ENCODE results near the gene ZNF579.
A peak's percentile ranks its signal among the peaks of the same experiment; 100 is the strongest.

The ZNF579 gene

GRCh38 chr19:55549500-55550320, 30.9 kb downstream of the ZNF579 start:
- CTCF ChIA-PET: no interaction called here
- peak; percentile 88 for DNase-seq (ENCODE audit: low read depth, low spot score)
- no peak for TF ChIP-seq CTCF (IDR thresholded peaks at IDR 0.05; ENCODE audit: insufficient read depth, low read length, missing control alignments)
- POLR2A ChIA-PET: interaction anchor here (0.7 to 1.3 kb wide), 4 partner anchors 24 to 50 kb away, joined by 3 to 5 read pairs (median 3); partner anchors contain the start of genes ZNF524 and ZNF579
- peak overlapping the region; percentile 40 for H3K4me3 ChIP-seq (ENCODE audit: low read depth, low read length)

- DNase-seq (ENCODE audit: low read depth, low spot score): no peak
- no peak overlapping the region for H3K4me3 ChIP-seq (ENCODE audit: low read depth, low read length)
- TF ChIP-seq CTCF (IDR thresholded peaks at IDR 0.05; ENCODE audit: insufficient read depth, low read length, missing control alignments): no peak
- POLR2A ChIA-PET: no interaction called here
- CTCF ChIA-PET: interaction anchor here (0.8 to 2.2 kb wide), 6 partner anchors 16 to 80 kb away, joined by 3 to 7 read pairs (median 6); partner anchors contain the start of gene ZNF865
Observed at GRCh38 chr19:55546822-55547614, 33.6 kb downstream of the ZNF579 start.

- no peak for DNase-seq (ENCODE audit: low read depth, low spot score)
- CTCF ChIA-PET: interaction anchor here (0.8 to 2.2 kb wide), 4 partner anchors 15 to 60 kb away, joined by 3 to 7 read pairs (median 5); partner anchors contain the start of gene ZNF865
Observed at GRCh38 chr19:55546011-55546410, 34.6 kb downstream of the ZNF579 start.

GRCh38 chr19:55545443-55545842, 35.2 kb downstream of the ZNF579 start, which contains the start of gene SBK3:
TSS of gene SBK3 (minus strand) at chr19:55545543. CDS start at chr19:55545543, 0 bp downstream.
- POLR2A ChIA-PET: no interaction called here
- no peak for DNase-seq (ENCODE audit: low read depth, low spot score)
- TF ChIP-seq CTCF (IDR thresholded peaks at IDR 0.05; ENCODE audit: insufficient read depth, low read length, missing control alignments): no peak
- no peak within 1 kb of the TSS for H3K4me3 ChIP-seq (ENCODE audit: low read depth, low read length)
- CTCF ChIA-PET: no interaction called here

More at GRCh38 chr19:55546011-55546410, 34.6 kb downstream of the ZNF579 start:
- POLR2A ChIA-PET: no interaction called here
- TF ChIP-seq CTCF (IDR thresholded peaks at IDR 0.05; ENCODE audit: insufficient read depth, low read length, missing control alignments): no peak
- no peak overlapping the region for H3K4me3 ChIP-seq (ENCODE audit: low read depth, low read length)

GRCh38 chr19:55544776-55545439, 35.7 kb downstream of the ZNF579 start:
- no peak for TF ChIP-seq CTCF (IDR thresholded peaks at IDR 0.05; ENCODE audit: insufficient read depth, low read length, missing control alignments)
- CTCF ChIA-PET: no interaction called here
- POLR2A ChIA-PET: no interaction called here
- DNase-seq (ENCODE audit: low read depth, low spot score): no peak
- H3K4me3 ChIP-seq (ENCODE audit: low read depth, low read length): no peak overlapping the region

Data from AG04449 (cell line).